Esophagus squamous epithelium (tissue), 5 donors: Measurements from ENCODE around the gene RALGPS1. TPM values are rescaled to one million over a fixed set of nuclear protein-coding genes. Genes with fewer than 3 reads are reported as not detected.

Source experiments
- DNase-seq: peaks from one replicate; lab custom pipeline; 2025; lab: John Stamatoyannopoulos, UW
- H3K27ac ChIP-seq, 4 donors: fragments of 200-600 bp; sonication (generic); one replicate each; pipeline ENCODE4 v1.5.1; 2016 to 2019; ENCODE audit warnings: mild to moderate bottlenecking in 1 of 4
- H3K27me3 ChIP-seq, 4 donors: fragments of 200-600 bp; sonication (generic); 1 replicate in 3 of 4; 2 replicates in 1 of 4; pipeline versions ENCODE4 v1.5.1 to v1.6.0; 2017 to 2021; ENCODE audit warnings: antibody characterized with exemption in 1 of 4
- H3K36me3 ChIP-seq, 3 donors: fragments of 200-600 bp; sonication (generic); one replicate each; pipeline ENCODE4 v1.5.1; 2016 to 2019
- H3K4me1 ChIP-seq, 3 donors: fragments of 200-600 bp; sonication (generic); one replicate each; pipeline ENCODE4 v1.5.1; 2017 to 2019
- H3K4me3 ChIP-seq, 4 donors: fragments of 200-600 bp; sonication (generic); 1 replicate in 3 of 4; 2 replicates in 1 of 4; pipeline ENCODE4 v1.5.1; 2016 to 2019; ENCODE audit warnings: mild to moderate bottlenecking in 2 of 4, moderate library complexity in 1 of 4
- H3K9me3 ChIP-seq, 3 donors: fragments of 200-600 bp; sonication (generic); one replicate each; pipeline ENCODE4 v1.5.1; 2016 to 2019
- CTCF ChIP-seq, 6 experiments: fragments of 450-650 bp in 4 of 6; fragments of 200-600 bp in 2 of 6; sonication (generic) in 2 of 6; IDR thresholded peaks; one replicate each; pipeline ENCODE4 v1.5.1; 2016 to 2019; ENCODE audit warnings: antibody characterized with exemption in 6 of 6, mild to moderate bottlenecking in 4 of 6, moderate library complexity in 4 of 6
- POLR2A ChIP-seq, 4 donors: fragments of 450-650 bp; IDR thresholded peaks; one replicate each; pipeline ENCODE4 v1.6.1; 2017; ENCODE audit warnings: antibody characterized with exemption in 4 of 4, mild to moderate bottlenecking in 4 of 4, moderate library complexity in 3 of 4
- WGBS, 2 donors: methylation state at CpG; one replicate each; pipeline ENCODE4 v1.1.5; 2018; 5-methylcytosine and 5-hydroxymethylcytosine counted together
- intact Hi-C: fragments of 100-400 bp; cut with DNase I; formaldehyde crosslinking; loops from one replicate; pipeline ENCODE4 v1.15.0; 2022
- total RNA-seq, 4 donors: library from RNA; depleted of rRNA; stranded (reverse); fragments of >200 nt; gene quantifications; one replicate each; pipeline ENCODE4 v1.1.0, GENCODE V29; 2016
- donor health status: DM: yes; HTN: yes; CAD: no.

The RALGPS1 gene
- total RNA-seq, 4 donors from 2014 or later, result 3.0 to 16.4 (median 10.6) TPM

DNA sequence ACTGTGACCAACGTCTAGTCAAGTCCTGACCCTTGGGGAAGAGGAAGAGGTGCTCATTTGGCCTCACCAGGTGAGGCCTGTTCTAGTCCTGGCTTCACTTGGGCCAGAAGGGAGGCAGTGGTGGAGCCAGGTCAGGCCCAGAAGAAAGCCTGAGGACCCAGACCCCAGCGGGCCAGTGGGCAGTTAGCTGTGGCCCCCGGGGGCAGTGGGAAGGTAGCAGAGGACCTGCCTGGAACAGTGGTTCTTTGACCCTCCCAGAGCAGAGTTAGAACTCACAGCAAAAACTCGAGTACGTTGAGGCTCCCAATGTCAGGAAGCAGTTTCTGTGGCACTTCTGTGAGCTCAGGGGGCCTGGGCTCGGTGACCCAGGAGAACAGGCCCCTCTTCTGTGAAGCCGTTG is 284.0 kb downstream of the RALGPS1 start:
- Histone ChIP-seq H3K4me3 (no peak overlapping the region), H3K4me1 (peaks cover 7 to 55% (median 33%) of the 10 kb centered on the region in 3 donors), H3K36me3 (no peaks in the 10 kb centered on the region), H3K9me3 (no peaks in the 10 kb centered on the region), H3K27ac (peak overlapping the region; percentile 16 to 82 (median 74)), H3K27me3 (no peaks in the 10 kb centered on the region)
- intact Hi-C loops, result loop anchor here (5.0 kb wide), 1 partner anchor 76 kb away; the partner anchor contains the start of gene ANGPTL2
- TF ChIP-seq CTCF (IDR thresholded peaks at IDR 0.05) (no peak), POLR2A (IDR thresholded peaks at IDR 0.05) (no peak)
- WGBS, 2 donors, result 54 to 80% methylated on average over 1 to 3 of the region's 7 CpGs
- DNase-seq, result no peak

DNA sequence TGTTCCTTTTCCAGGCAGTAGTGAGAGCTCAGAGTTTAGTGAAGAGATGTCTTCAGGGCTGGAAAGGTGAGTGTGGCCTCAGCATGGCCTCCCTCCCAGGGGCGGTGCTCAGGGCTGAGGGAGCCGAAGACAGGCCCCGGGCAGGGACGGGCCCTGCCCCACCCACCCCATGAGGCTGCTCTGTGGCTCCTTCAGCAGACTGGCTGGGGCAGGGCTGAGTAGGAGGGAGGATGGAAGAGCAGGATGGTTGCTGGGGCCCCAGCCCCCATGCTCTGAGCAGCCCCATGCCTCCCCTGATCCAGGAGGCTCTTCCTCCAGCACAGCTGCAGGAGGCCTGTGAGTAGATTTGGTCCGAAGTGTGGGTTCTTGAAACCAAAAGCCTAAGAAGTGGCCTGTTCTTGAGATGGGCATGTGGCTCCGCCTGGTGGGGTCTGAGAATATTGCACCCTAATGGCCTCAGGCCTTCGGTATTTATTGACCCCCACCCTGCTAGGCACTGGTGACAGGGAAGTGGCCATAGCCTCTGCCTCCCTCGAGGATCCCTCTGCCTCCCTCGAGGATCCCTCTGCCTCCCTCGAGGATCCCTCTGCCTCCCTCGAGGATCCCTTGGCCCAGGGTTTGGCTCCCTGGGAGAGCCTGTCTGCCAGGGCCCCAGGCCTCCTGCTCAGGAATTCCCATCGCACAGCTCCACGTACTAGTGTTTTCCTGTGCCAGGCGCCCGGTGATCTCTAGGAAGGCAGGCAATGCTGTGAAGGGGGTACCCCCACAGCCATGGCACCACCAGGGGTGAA is 284.6 kb downstream of the RALGPS1 start:
- Histone ChIP-seq H3K4me1 (peaks cover 7 to 55% (median 33%) of the 10 kb centered on the region in 3 donors), H3K9me3 (no peaks in the 10 kb centered on the region), H3K4me3 (no peak overlapping the region), H3K36me3 (no peaks in the 10 kb centered on the region), H3K27ac (peak overlapping the region; percentile 16 to 82 (median 74)), H3K27me3 (no peaks in the 10 kb centered on the region)
- DNase-seq, result no peak
- intact Hi-C loops, result loop anchor here (5.0 kb wide), 1 partner anchor 77 kb away; the partner anchor contains the start of gene ANGPTL2
- TF ChIP-seq POLR2A (IDR thresholded peaks at IDR 0.05), result no peak
- TF ChIP-seq CTCF (IDR thresholded peaks at IDR 0.05), result peak; percentile 90 to 98 (median 96)
- 0% methylated on average over 3 of the region's 15 CpGs for WGBS, 2 donors

DNA sequence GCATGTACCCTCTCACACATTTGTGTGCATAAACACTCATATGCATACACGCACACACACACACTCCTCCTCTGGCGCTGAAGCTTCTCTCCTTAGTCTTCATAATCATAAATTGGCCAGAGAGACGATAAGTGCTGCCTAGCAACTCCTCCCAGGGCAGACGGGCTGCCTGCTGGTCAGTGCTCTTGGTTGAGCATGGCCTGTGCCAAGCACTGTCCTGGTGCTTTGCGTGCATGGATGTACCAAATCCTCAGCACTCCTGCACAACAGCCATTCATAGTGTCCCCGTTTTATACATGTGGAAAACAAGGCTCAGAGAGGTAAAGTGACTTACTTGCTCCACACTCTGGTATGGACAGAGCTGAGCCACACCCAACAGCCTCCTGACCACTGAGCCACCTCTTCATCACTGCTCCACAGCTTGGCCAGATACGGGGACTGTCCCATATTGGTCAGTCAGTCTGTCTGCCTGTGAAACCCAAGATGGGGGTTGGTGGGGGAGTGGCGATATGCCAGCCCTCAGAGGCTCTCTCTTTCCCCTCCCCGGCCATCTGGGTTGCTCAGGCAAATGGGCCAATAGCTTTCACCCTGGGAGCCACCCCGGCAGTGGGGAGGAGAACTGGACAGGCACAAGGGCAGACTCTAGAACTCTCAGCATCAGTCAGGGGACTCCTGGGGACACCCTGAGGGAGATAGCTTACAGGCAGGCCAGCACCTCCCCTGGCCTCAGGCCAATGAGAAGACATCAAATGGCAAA is 285.7 kb downstream of the RALGPS1 start:
- H3K4me1 ChIP-seq, result peaks cover 7 to 47% (median 27%) of the 10 kb centered on the region in 3 donors
- no peaks in the 10 kb centered on the region for H3K9me3 ChIP-seq
- intact Hi-C loops, result loop anchor here (5.0 kb wide), 1 partner anchor 263 kb away; no protein-coding TSS in a partner anchor
- no peaks in the 10 kb centered on the region for H3K36me3 ChIP-seq
- no peaks in the 10 kb centered on the region for H3K27me3 ChIP-seq
- H3K27ac ChIP-seq, result no peak overlapping the region
- H3K4me3 ChIP-seq, result no peak overlapping the region
- TF ChIP-seq POLR2A (IDR thresholded peaks at IDR 0.05), result no peak
- TF ChIP-seq CTCF (IDR thresholded peaks at IDR 0.05), result no peak
- DNase-seq, result no peak
- WGBS, 2 donors, result 61 to 83% methylated on average over 4 to 9 of the region's 10 CpGs

GRCh38 chr9:127201071-127201541 is 286.5 kb downstream of the RALGPS1 start:
- intact Hi-C loops, result loop anchor here (5.0 kb wide), 1 partner anchor 264 kb away; no protein-coding TSS in a partner anchor

More at GRCh38 chr9:127201071-127201541, 286.5 kb downstream of the RALGPS1 start:
- no peak overlapping the region for H3K4me3 ChIP-seq
- H3K27ac ChIP-seq, result no peak overlapping the region
- no peak for DNase-seq
- H3K27me3 ChIP-seq, result no peaks in the 10 kb centered on the region
- H3K9me3 ChIP-seq, result no peaks in the 10 kb centered on the region
- H3K4me1 ChIP-seq, result peaks cover 7 to 39% (median 25%) of the 10 kb centered on the region in 3 donors
- 87 to 96% methylated on average over 4 to 5 of the region's 6 CpGs for WGBS, 2 donors
- TF ChIP-seq POLR2A (IDR thresholded peaks at IDR 0.05), result no peak
- no peak for TF ChIP-seq CTCF (IDR thresholded peaks at IDR 0.05)
- no peaks in the 10 kb centered on the region for H3K36me3 ChIP-seq
